ENCODE data around the gene FES.

The FES gene

DNA sequence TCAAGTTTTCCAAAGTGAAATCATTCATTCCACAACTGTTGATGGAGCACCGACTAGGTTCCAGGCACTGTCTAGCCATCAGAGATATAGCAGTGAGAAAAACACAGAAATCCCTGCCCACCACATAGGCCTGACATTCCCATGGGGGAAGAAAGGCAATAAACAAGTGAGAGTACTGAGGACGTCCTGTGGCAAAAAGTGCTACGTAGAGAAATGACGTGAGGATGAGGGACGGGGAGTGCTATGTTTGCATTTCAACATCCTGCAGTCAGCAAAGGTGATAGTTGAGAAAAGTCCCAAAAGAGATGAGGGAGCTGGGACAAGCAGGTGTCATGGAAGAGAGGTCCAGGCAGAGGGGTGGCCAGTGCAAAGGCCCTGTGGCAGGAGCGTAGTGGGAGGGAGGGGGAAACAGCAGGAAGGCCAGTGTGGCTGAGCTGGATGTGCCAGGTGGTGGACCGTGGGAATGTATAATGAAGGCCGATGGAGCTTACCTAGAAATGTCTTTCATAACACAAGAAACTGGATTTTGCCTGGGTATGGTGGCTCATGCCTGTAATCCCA is 26.3 kb upstream of the FES start:
- Histone ChIP-seq H3K79me2 (ENCODE audit: control insufficient read depth, low read length) (no peaks in the 10 kb centered on the region), H3F3A (ENCODE audit: control insufficient read depth, insufficient read depth) (no peaks in the 10 kb centered on the region; the same call in 1 of the 2 replicates), H4K20me1 (ENCODE audit: control insufficient read depth, insufficient read depth, low read depth, low read length) (no peaks in the 10 kb centered on the region), H3K9me3 (ENCODE audit: control insufficient read depth, insufficient read depth, low read length) (no peaks in the 10 kb centered on the region), H3K4me1 (ENCODE audit: control insufficient read depth, low read length) (peaks cover 38% of the 10 kb centered on the region), H3K9me2 (replicated peaks; ENCODE audit: control insufficient read depth, low read length) (no peaks in the 10 kb centered on the region), H3K27me3 (ENCODE audit: control insufficient read depth, low read length) (no peaks in the 10 kb centered on the region), H3K36me3 (ENCODE audit: control insufficient read depth, low read length) (no peaks in the 10 kb centered on the region), H3K4me3 (ENCODE audit: low read length) (no peak overlapping the region), H3K4me2 (ENCODE audit: low read length) (no peak overlapping the region), H3K27ac (ENCODE audit: low read depth, low read length) (no peak overlapping the region)
- TF ChIP-seq CTCF (IDR thresholded peaks at IDR 0.05; ENCODE audit: low read depth, low read length, poor library complexity, severe bottlenecking): no peak
- no peak for TF ChIP-seq EZH2phosphoT487 (IDR thresholded peaks at IDR 0.05; ENCODE audit: borderline replicate concordance, low read length)

DNA sequence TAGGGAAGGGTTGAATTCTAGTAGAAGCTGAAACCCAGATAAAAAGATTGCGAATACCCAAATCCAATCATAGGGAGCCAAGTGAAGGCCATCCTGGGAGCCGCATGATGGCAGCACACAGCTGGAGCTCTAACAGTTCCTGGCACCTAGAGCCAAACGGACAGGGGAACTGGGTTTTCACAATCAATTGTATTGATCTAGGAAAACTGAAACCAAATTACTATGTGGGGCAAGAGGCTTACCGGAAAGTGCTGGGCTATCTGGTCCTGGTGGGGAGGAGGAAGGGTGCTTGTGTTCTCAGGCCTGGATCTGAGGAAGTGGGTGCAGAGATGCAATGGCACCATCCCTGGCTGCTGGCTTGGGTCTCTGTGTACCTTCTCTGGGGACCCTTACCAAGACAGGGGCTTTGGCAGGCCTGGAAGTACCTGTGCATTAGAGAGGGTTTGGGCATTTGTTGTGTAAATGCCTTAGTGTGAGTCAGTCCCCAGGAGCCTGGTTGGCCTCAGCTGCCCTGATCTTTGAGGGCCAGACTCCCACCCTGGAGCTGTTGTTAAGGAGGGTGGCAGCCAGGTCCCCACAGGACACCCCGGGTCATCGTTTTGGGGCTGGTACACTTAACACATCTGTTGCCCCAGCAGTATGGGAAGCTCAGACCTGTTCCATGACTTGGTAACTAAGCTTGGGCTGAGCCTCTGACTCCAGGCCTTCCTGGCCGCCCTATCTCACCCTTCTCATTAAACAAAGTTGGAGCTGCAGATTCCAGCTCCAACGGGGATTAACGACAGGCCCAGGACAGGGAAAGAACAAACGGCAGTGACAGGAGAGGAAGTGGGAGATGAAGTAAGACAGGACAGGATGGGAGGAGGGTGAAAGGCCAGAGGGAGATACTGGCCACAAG is 24.8 kb upstream of the FES start:
- Histone ChIP-seq H4K20me1 (ENCODE audit: control insufficient read depth, insufficient read depth, low read depth, low read length) (no peaks in the 10 kb centered on the region), H3F3A (ENCODE audit: control insufficient read depth, insufficient read depth) (no peaks in the 10 kb centered on the region; the same call in 1 of the 2 replicates), H3K27me3 (ENCODE audit: control insufficient read depth, low read length) (no peaks in the 10 kb centered on the region), H3K79me2 (ENCODE audit: control insufficient read depth, low read length) (no peaks in the 10 kb centered on the region), H3K9me3 (ENCODE audit: control insufficient read depth, insufficient read depth, low read length) (no peaks in the 10 kb centered on the region), H3K9me2 (replicated peaks; ENCODE audit: control insufficient read depth, low read length) (no peaks in the 10 kb centered on the region), H3K4me3 (ENCODE audit: low read length) (no peak overlapping the region), H3K27ac (ENCODE audit: low read depth, low read length) (no peak overlapping the region), H3K4me1 (ENCODE audit: control insufficient read depth, low read length) (peaks cover 22% of the 10 kb centered on the region), H3K36me3 (ENCODE audit: control insufficient read depth, low read length) (no peaks in the 10 kb centered on the region), H3K4me2 (ENCODE audit: low read length) (no peak overlapping the region)
- TF ChIP-seq EZH2phosphoT487 (IDR thresholded peaks at IDR 0.05; ENCODE audit: borderline replicate concordance, low read length) (no peak), CTCF (IDR thresholded peaks at IDR 0.05; ENCODE audit: low read depth, low read length, poor library complexity, severe bottlenecking) (no peak)

GRCh38 chr15:90860450-90860849 is 23.9 kb upstream of the FES start:
- Histone ChIP-seq H4K20me1 (ENCODE audit: control insufficient read depth, insufficient read depth, low read depth, low read length) (no peaks in the 10 kb centered on the region), H3K4me2 (ENCODE audit: low read length) (no peak overlapping the region), H3K36me3 (ENCODE audit: control insufficient read depth, low read length) (no peaks in the 10 kb centered on the region), H3F3A (ENCODE audit: control insufficient read depth, insufficient read depth) (no peaks in the 10 kb centered on the region; the same call in 1 of the 2 replicates), H3K4me1 (ENCODE audit: control insufficient read depth, low read length) (peaks cover 20% of the 10 kb centered on the region), H3K27me3 (ENCODE audit: control insufficient read depth, low read length) (no peaks in the 10 kb centered on the region), H3K79me2 (ENCODE audit: control insufficient read depth, low read length) (no peaks in the 10 kb centered on the region), H3K4me3 (ENCODE audit: low read length) (no peak overlapping the region), H3K9me2 (replicated peaks; ENCODE audit: control insufficient read depth, low read length) (no peaks in the 10 kb centered on the region), H3K27ac (ENCODE audit: low read depth, low read length) (no peak overlapping the region), H3K9me3 (ENCODE audit: control insufficient read depth, insufficient read depth, low read length) (no peaks in the 10 kb centered on the region)
- no peak for TF ChIP-seq CTCF (IDR thresholded peaks at IDR 0.05; ENCODE audit: low read depth, low read length, poor library complexity, severe bottlenecking)
- no peak for TF ChIP-seq EZH2phosphoT487 (IDR thresholded peaks at IDR 0.05; ENCODE audit: borderline replicate concordance, low read length)

Measured in DOHH2 (cell line).